ENCODE measurements around the gene NR1H4. TPM values are rescaled to one million over a fixed set of nuclear protein-coding genes. Genes with fewer than 3 reads are reported as not detected.
"Not testable (repeated sequence)": the region's sequence is repeated elsewhere in the genome, so short reads cannot be mapped to it uniquely, and the experiment has no call there.

Gene NR1H4
- total RNA-seq = 0.13 and 0.14 TPM in 2 replicates

DNA sequence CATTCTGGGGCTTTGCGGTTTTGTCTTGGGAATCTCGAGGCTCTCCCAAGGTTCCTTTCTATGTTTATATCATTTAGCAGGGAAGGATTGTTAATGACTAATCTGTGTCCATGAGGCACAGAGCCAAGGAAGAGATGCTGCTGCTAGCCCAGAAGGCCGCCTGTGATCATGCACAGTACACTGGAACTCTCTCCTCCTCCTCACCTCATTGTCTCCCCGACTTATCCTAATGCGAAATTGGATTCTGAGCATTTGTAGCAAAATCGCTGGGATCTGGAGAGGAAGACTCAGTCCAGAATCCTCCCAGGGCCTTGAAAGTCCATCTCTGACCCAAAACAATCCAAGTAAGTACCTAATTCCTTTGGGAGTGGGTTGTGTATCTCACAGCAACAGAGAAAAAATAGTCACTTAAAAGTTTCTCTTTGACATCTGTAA is at the start of gene NR1H4:
NR1H4 (plus strand) TSS at position 151 of the 435 bp plus-strand sequence. CDS start 19,458 bp downstream, outside the sequence.
- peak; percentile 61 for DNase-seq (ENCODE audit: low read depth)
- no peaks in the 10 kb centered on the region for H3K36me3 ChIP-seq (ENCODE audit: control insufficient read depth, insufficient read depth, low read length)
- TF ChIP-seq, protein P1, sequence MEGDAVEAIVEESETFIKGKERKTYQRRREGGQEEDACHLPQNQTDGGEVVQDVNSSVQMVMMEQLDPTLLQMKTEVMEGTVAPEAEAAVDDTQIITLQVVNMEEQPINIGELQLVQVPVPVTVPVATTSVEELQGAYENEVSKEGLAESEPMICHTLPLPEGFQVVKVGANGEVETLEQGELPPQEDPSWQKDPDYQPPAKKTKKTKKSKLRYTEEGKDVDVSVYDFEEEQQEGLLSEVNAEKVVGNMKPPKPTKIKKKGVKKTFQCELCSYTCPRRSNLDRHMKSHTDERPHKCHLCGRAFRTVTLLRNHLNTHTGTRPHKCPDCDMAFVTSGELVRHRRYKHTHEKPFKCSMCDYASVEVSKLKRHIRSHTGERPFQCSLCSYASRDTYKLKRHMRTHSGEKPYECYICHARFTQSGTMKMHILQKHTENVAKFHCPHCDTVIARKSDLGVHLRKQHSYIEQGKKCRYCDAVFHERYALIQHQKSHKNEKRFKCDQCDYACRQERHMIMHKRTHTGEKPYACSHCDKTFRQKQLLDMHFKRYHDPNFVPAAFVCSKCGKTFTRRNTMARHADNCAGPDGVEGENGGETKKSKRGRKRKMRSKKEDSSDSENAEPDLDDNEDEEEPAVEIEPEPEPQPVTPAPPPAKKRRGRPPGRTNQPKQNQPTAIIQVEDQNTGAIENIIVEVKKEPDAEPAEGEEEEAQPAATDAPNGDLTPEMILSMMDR (IDR thresholded peaks at IDR 0.05; ENCODE audit: insufficient read depth, low read length, poor library complexity, severe bottlenecking) = no peak
- no peaks in the 10 kb centered on the region for H3K27me3 ChIP-seq (ENCODE audit: control insufficient read depth, insufficient read depth, low read length)
- H3K4me3 ChIP-seq (ENCODE audit: low read depth, low read length) = no peak within 1 kb of the TSS

DNA sequence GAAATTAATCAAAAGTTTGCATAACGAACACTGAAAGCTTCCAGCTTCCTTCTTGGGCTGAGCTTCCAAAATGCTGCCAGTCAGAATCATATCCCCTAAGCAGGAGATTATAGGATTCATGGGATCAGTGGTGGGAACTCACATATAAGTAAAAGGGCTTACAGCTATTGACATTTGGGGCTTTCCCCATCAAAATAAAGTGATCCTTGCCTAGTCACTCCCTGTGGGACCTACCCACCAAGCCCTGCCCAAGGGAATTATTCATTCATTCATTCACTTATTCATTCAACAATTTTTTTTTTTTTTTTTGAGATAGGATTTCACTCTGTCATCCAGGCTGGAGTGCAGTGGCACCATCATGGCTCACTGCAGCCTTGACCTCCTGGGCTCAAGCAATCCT is 47.5 kb upstream of the NR1H4 start:
- Histone ChIP-seq H3K27me3 (ENCODE audit: control insufficient read depth, insufficient read depth, low read length) (no peaks in the 10 kb centered on the region), H3K4me3 (ENCODE audit: low read depth, low read length) (no peak overlapping the region), H3K36me3 (ENCODE audit: control insufficient read depth, insufficient read depth, low read length) (no peaks in the 10 kb centered on the region)
- no peak for DNase-seq (ENCODE audit: low read depth)
- TF ChIP-seq, protein P1 (IDR thresholded peaks at IDR 0.05; ENCODE audit: insufficient read depth, low read length, poor library complexity, severe bottlenecking) = no peak

DNA sequence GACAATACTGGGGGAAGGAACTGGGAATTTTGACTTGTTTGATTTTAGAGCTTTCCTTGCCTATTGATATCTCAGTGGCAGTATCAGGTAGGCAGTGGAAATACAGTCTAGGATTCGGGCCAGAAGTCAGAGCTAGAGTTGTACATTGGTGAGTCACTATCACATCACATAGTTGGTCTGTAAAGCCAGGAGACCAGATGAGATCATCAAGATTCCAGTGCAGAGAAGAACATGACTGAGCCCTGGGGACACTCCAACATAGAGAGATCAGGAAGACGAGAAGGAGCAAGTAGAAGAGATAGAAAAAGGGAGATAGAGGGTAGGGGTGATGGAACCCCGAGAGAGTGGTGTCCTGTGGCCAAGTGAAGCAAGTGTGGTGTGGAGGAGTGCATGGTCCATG is 46.6 kb upstream of the NR1H4 start:
- TF ChIP-seq, protein P1 (IDR thresholded peaks at IDR 0.05; ENCODE audit: insufficient read depth, low read length, poor library complexity, severe bottlenecking) = no peak
- no peaks in the 10 kb centered on the region for H3K36me3 ChIP-seq (ENCODE audit: control insufficient read depth, insufficient read depth, low read length)
- no peaks in the 10 kb centered on the region for H3K27me3 ChIP-seq (ENCODE audit: control insufficient read depth, insufficient read depth, low read length)
- no peak overlapping the region for H3K4me3 ChIP-seq (ENCODE audit: low read depth, low read length)
- DNase-seq (ENCODE audit: low read depth) = peak; percentile 69

DNA sequence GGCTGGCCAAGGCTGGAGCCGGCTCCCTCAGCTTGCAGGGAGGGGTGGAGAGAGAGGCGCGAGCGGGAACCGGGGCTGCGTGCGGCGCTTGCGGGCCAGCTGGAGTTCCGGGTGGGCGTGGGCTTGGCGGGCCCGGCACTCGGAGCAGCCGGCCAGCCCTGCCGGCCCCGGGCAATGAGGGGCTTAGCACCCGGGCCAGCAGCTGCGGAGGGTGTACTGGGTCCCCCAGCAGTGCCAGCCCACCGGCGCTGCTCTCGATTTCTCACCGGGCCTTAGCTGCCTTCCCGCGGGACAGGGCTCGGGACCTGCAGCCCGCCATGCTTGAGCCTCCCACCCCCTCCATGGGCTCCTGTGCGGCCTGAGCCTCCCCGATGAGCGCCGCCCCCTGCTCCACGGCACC is 43.4 kb upstream of the NR1H4 start:
- not testable (repeated sequence) for H3K4me3 ChIP-seq (ENCODE audit: low read depth, low read length); DNase-seq (ENCODE audit: low read depth)

DNA sequence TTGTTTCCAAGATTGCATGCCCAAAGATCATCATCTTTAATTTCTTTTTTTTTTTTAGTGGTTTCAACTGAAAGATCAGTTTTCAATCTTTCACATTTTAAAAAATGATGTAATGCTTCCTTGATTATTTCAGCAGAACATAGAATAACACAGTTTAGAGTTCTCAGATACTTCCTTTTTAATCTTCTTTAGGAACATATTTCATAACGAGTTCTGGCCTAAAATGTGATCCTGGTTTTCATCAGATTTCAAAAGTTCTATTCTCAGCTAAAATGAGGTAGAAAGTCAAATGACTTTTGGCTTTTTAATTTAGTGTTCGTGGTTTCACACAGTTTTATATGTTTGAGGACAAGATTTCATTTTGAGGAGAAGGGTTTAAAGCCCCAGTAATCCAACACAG is 40.0 kb upstream of the NR1H4 start:
- H3K27me3 ChIP-seq (ENCODE audit: control insufficient read depth, insufficient read depth, low read length) = no peaks in the 10 kb centered on the region
- H3K4me3 ChIP-seq (ENCODE audit: low read depth, low read length) = no peak overlapping the region
- DNase-seq (ENCODE audit: low read depth) = no peak
- TF ChIP-seq, protein P1 (IDR thresholded peaks at IDR 0.05; ENCODE audit: insufficient read depth, low read length, poor library complexity, severe bottlenecking) = no peak
- H3K36me3 ChIP-seq (ENCODE audit: control insufficient read depth, insufficient read depth, low read length) = no peaks in the 10 kb centered on the region

More for the DNA sequence above, 43.4 kb upstream of the NR1H4 start:
- H3K36me3 ChIP-seq (ENCODE audit: control insufficient read depth, insufficient read depth, low read length); H3K27me3 ChIP-seq (ENCODE audit: control insufficient read depth, insufficient read depth, low read length): not testable (repeated sequence)

DNA sequence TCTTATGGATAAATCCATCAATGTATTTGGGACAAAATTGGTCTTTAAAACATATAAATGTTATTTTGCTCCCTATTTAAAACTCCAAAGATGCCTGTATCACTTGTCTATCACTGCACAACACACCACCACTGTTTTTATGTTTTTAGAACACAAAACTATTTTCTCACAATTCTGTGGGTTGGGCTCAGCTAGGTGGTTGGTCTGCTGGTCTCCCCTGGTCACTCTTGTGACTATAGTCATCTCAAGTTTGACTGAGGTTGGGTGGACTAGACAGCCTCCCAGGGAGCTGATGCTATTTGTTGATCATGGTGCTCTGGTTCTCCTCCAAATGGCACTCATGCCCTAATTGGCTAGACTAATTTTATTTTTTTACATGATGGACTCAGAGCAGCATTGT is 39.5 kb upstream of the NR1H4 start:
- DNase-seq (ENCODE audit: low read depth) = no peak
- TF ChIP-seq, protein P1 (IDR thresholded peaks at IDR 0.05; ENCODE audit: insufficient read depth, low read length, poor library complexity, severe bottlenecking) = no peak
- Histone ChIP-seq H3K36me3 (ENCODE audit: control insufficient read depth, insufficient read depth, low read length) (no peaks in the 10 kb centered on the region), H3K27me3 (ENCODE audit: control insufficient read depth, insufficient read depth, low read length) (no peaks in the 10 kb centered on the region), H3K4me3 (ENCODE audit: low read depth, low read length) (no peak overlapping the region)
